Measurements from ENCODE around the gene SPEG.
"Not testable (repeated sequence)": the region's sequence is repeated elsewhere in the genome, so short reads cannot be mapped to it uniquely, and the experiment has no call there.

Gene SPEG

GRCh38 chr2:219405451-219405850 lies 29.2 kb upstream of the SPEG start:
- no peak for DNase-seq

GRCh38 chr2:219405958-219406860 lies 28.4 kb upstream of the SPEG start:
- DNase-seq, result no peak

- DNase-seq, result no peak
These were observed 27.8 kb upstream of the SPEG start for GRCh38 chr2:219406861-219407230.

- not testable (repeated sequence) for DNase-seq
These were observed 27.3 kb upstream of the SPEG start for GRCh38 chr2:219407343-219407742.

DNA sequence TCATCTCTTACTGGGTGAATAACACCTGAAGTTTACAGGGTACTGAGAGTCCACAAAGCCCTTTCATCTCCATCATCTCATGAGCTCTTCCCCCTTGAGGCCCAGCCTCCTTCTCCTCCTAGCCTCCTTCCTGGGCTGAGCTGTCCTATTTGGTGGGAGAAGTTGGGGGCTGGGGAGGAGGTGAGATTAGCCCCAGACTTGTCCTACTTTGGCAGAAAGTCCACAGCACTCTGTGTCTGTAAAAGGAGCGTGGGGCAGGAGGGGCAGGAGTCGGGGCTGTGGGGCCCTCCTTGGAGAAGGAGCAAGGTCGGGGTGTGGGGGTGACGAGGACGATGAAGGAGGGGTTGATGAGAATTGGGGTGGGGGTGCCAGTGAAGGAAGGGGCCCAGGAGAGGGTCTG lies 26.4 kb upstream of the SPEG start:
- DNase-seq, result no peak

DNA sequence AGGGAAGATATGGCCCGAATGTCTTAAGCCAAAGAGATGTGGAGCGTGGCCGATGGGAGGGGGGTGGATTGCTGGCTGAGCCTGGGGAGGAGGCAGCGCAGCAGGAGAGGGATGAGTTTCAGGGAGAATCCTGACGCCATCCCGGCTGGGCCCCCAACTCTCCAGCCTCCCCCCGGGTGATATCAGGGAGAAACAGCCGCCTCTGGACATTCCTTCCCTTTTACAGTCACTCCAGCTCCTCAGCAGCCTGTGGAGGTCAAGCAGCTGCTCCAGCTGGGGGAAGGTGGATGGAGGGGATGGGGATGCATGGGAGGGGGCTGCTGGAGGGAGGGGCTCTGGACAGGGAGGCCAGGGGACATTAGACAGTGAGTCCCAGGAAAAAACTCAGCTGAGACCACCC lies 26.0 kb upstream of the SPEG start:
- DNase-seq, result no peak

- DNase-seq, result no peak
These were observed 25.0 kb upstream of the SPEG start for GRCh38 chr2:219409619-219410018.

DNA sequence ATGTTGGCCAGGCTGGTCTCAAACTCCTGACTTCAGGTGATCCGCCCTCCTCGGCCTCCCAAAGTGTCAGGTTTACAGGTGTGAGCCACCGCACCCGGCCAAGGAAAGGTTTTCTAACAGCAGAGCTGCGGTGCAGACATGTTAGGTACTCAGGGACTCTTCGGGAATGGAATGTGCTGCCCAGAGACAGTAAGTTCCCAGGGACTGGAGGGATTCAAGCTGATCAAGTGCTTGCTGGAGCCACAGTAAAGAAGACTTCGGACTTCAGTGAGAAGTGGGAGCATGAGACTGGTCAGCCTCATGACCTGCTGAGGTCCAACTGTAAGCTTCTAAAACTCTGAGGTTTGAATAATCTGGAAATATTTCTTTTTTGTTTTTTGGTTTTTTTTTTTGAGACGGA lies 24.3 kb upstream of the SPEG start:
- DNase-seq, result no peak

DNA sequence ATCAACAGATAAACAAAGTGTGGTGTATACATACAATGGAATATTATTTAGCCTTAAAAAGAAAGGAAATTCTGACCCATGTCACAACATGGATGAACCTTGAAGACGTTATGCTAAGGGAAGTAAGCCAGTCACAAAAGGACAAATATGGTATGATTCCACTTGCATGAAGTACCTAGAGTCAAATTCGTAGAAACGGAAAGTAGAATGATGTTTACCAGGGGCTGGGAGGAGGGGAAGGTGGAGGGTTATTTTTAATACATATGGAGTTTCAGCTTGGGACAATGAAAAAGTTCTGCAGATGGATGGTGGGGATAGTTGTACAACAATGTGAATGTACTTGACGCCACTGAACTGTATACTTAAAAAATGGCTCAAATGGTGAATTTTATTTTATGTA lies 19.8 kb upstream of the SPEG start:
- DNase-seq, result no peak

DNA sequence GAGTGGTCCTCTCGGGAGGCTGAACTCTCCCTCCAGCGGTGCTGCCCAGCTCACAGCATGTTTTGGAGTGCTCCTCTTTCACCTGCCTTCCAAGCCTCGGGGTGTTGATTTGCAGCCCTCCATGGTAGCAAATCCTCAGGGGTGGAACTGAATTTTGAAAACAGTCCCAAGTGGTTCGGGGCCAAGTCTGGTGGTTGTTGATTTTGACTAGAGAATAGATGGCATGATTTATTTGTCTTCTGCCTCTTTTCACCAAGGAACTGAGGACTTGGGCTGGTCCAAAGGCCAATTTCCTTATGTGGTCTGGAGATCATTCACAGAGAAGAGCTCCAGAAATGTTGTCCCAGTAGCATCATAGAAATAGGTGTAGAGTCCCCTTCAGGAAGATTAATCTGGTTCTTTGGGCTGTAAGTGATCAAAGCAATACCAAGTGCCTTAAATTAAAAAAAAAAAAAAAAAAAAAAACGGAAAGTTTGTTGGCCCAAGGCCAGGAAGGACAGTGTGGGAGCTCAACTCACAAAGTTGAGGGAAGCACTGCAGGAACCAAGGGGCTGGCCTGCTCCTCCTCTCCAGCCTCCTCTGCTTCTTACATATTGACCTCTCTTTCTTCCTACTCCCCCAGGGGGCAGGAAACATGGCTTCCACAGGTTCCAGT lies 18.9 kb upstream of the SPEG start:
- DNase-seq, result no peak

DNA sequence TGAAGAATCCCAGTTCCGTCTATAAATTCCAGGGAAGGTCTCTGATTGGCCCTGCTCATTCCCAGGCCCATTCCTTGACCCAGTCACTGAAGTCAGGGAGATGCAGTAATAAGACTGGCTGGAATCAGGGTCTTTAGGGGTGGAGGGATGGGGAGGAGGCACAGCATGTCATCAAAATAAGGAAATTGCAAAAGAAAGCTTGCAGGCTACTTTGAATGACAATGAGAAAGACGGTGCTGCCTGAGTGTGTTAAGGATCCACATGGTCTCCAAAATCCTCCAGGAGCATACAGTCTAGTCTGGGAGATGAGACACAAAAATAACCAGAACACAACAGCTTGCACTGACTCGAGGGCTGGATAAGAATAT lies 18.4 kb upstream of the SPEG start:
- DNase-seq, result no peak

DNA sequence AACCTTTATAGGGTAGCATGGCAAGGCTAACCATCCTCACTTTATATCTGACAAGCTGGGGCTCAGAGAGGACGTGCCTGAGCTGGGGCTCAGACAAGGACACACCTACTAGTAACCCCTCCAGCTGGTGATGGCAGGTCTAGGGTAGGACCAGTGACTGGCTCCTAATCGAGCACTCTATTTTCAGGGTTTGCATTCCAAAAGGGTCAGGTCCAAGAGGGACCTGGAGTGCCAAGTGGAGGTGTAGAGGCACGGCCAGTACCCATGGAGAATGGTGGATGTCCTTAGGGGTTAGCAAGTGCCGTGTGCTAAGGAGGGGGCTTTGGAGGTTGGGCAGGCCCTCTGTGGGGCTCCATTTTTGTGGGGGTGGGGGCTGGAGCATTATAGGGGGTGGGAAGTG lies 17.7 kb upstream of the SPEG start:
- no peak for DNase-seq

DNA sequence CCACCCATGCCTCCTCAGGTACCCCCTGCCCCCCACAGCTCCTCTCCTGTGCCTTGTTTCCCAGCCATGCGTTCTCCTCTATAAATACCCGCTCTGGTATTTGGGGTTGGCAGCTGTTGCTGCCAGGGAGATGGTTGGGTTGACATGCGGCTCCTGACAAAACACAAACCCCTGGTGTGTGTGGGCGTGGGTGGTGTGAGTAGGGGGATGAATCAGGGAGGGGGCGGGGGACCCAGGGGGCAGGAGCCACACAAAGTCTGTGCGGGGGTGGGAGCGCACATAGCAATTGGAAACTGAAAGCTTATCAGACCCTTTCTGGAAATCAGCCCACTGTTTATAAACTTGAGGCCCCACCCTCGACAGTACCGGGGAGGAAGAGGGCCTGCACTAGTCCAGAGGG lies 17.3 kb upstream of the SPEG start:
- no peak for DNase-seq

DNA sequence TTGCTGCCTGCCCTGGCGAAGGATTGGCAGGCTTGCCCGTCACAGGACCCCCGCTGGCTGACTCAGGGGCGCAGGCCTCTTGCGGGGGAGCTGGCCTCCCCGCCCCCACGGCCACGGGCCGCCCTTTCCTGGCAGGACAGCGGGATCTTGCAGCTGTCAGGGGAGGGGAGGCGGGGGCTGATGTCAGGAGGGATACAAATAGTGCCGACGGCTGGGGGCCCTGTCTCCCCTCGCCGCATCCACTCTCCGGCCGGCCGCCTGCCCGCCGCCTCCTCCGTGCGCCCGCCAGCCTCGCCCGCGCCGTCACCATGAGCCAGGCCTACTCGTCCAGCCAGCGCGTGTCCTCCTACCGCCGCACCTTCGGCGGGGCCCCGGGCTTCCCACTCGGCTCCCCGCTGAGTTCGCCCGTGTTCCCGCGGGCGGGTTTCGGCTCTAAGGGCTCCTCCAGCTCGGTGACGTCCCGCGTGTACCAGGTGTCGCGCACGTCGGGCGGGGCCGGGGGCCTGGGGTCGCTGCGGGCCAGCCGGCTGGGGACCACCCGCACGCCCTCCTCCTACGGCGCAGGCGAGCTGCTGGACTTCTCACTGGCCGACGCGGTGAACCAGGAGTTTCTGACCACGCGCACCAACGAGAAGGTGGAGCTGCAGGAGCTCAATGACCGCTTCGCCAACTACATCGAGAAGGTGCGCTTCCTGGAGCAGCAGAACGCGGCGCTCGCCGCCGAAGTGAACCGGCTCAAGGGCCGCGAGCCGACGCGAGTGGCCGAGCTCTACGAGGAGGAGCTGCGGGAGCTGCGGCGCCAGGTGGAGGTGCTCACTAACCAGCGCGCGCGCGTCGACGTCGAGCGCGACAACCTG lies 16.3 kb upstream of the SPEG start, which contains the start of gene DES:
Gene DES, plus strand, starts transcription at position 223 of the 857 bp plus-strand sequence. Its CDS starts 86 bp downstream, at position 309.
- DNase-seq, result no peak

DNA sequence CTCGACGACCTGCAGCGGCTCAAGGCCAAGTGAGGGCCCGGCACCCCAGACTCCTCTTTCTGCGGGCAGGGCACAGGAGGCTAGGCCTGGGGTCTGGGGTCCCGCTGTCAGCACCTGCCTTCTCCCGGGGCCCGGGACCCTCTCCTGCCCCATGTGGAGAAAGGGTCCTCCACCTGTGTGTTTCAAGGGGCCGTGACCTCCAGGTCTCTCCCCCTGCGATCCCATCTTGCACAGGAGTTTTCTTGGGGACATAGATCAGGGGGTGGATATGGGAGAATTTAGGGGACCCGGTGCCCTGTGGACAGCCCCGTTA lies 15.7 kb upstream of the SPEG start:
- no peak for DNase-seq

DNA sequence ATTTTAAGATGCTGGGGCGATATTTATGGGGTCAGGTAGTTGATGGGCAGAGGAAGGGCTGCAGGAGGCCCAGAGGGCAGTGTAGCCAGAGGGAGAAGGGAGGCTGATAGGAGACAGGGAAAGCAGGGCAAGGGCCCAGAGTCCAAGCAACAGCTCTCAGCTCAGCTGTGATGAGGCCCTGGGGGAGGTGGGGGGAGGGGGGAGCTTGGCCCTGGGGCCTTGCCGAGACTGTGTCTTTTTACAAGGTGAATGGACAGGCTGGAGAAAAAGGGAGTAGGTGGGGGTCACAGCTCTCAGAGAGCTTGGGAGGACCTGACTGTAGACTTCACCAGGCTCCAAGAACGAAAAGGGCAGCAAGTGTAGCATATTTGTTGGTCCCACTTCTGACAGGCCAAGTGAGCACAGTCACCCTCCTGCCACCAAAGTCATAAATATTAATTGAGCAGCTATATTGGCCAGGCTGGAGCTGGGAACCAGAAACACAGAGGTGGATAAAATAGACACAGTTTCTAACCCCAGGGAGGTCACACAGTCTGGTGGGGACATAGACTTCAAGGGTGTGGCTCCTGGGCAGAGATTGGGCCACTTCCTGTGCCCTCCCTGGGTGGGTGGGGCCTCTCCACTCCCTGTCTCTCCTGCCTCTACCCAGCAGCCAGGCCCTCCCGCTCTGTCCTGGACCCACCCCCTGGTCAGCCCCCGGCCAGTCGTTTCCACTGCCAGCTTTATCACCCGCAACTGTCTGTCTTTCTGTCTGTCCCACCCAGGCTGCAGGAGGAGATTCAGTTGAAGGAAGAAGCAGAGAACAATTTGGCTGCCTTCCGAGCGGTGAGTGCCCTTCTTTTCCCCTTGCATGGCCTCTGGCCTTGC lies 15.1 kb upstream of the SPEG start:
- DNase-seq, result no peak

- no peak for DNase-seq
These were observed 14.0 kb upstream of the SPEG start for GRCh38 chr2:219420687-219421086.

- no peak for DNase-seq
These were observed 13.3 kb upstream of the SPEG start for GRCh38 chr2:219421323-219421722.

- DNase-seq, result no peak
These were observed 11.6 kb upstream of the SPEG start for GRCh38 chr2:219422952-219423534.

- no peak for DNase-seq
These were observed 10.8 kb upstream of the SPEG start for GRCh38 chr2:219423652-219424377.

- DNase-seq, result no peak
These were observed 9.2 kb upstream of the SPEG start for GRCh38 chr2:219425238-219426067.

Data from activated CD4-positive, alpha-beta T cell treated with anti-CD3 and anti-CD28 coated beads, Interleukin-2, amount 50 U/mL, for 1 hour (primary cell).